Endothelial cell of umbilical vein (primary cell): ENCODE results near the gene VASN. TPM values are rescaled to one million over a fixed set of nuclear protein-coding genes. Genes with fewer than 3 reads are reported as not detected.
A peak's percentile ranks its signal among the peaks of the same experiment; 100 is the strongest.

ENCODE experiments used
- BruUV-seq: library from RNA; stranded (reverse); fragments of 400-500 nt; replicated peaks from 2 replicates; lab custom pipeline; 2021; lab: Mats Ljungman, UMichigan
- CTCF ChIA-PET: fragments of 300-600, 350-600 bp; sonication (Branson Sonifier 250); formaldehyde crosslinking; loops from one replicate; lab custom pipeline; 2021; ENCODE audit warnings: antibody characterized with exemption, inconsistent platforms; lab: Charles Lee
- POLR2A ChIA-PET: fragments of 300-600, 350-600 bp; sonication (Branson Sonifier 250); formaldehyde crosslinking; loops from one replicate; lab custom pipeline; 2021; ENCODE audit warnings: antibody characterized with exemption, inconsistent platforms; lab: Charles Lee
- DNase-seq: peaks from one replicate; pipeline ENCODE4 v3.0.0-alpha.2; 2011; ENCODE audit warnings: low read depth, low spot score
- FAIRE-seq: peaks from 2 replicates; lab custom pipeline; 2011; peaks lifted over from hg19 to GRCh38; lab: Jason Lieb, UNC
- H2AFZ ChIP-seq: 2 replicates; pipeline ENCODE4 v1.6.0; 2012; ENCODE audit warnings: low read depth, low read length, control low read depth, inconsistent platforms
- H3K27ac ChIP-seq: 2 replicates; pipeline ENCODE4 v1.5.1; 2011; ENCODE audit warnings: low read depth, mild to moderate bottlenecking, control low read depth, low read length, moderate library complexity; ENCODE audit not compliant: insufficient read depth
- H3K27me3 ChIP-seq, 2 experiments: 2 replicates each; pipeline versions ENCODE4 v1.6.0 to v1.6.1; 2011; ENCODE audit warnings: low read length in 2 of 2, mixed read lengths in 1 of 2; ENCODE audit not compliant: control insufficient read depth in 2 of 2, insufficient read depth in 2 of 2
- H3K36me3 ChIP-seq, 2 experiments: 2 replicates in 1 of 2; 3 replicates in 1 of 2; pipeline ENCODE4 v1.5.1; 2011; ENCODE audit warnings: low read length in 2 of 2, mild to moderate bottlenecking in 1 of 2, moderate library complexity in 1 of 2; ENCODE audit not compliant: control insufficient read depth in 2 of 2, insufficient read depth in 2 of 2; ENCODE audit errors: extremely low read depth in 1 of 2
- H3K4me1 ChIP-seq: 3 replicates; pipeline ENCODE4 v1.5.1; 2011; ENCODE audit warnings: mild to moderate bottlenecking, low read length; ENCODE audit not compliant: control insufficient read depth, insufficient read depth; ENCODE audit errors: extremely low read depth
- H3K4me2 ChIP-seq: 2 replicates; pipeline ENCODE4 v1.6.1; 2011; ENCODE audit warnings: low read length, control low read depth, mixed read lengths; ENCODE audit not compliant: insufficient read depth
- H3K4me3 ChIP-seq, 3 experiments: fragments of 200-600 bp in 1 of 3; sonication (generic), shearing (Covaris generic) in 1 of 3; replicated peaks in 1 of 3; 2 replicates each; pipeline ENCODE4 v1.5.1; 2011 to 2016; ENCODE audit warnings: control low read depth in 3 of 3, low read length in 3 of 3, mild to moderate bottlenecking in 2 of 3, inconsistent platforms in 1 of 3, low read depth in 1 of 3, moderate library complexity in 1 of 3; ENCODE audit not compliant: insufficient read depth in 1 of 3
- H3K79me2 ChIP-seq: 2 replicates; pipeline ENCODE4 v1.6.0; 2012; ENCODE audit warnings: low read length, inconsistent platforms; ENCODE audit not compliant: control insufficient read depth, insufficient read depth
- H3K9ac ChIP-seq: replicated peaks from 2 replicates; pipeline ENCODE3; 2011; ENCODE audit warnings: low read length, control low read depth; ENCODE audit not compliant: insufficient read depth; ENCODE audit errors: extremely low read depth
- H3K9me1 ChIP-seq: replicated peaks from 3 replicates; pipeline ENCODE4 v1.6.0; 2011; ENCODE audit warnings: mild to moderate bottlenecking, low read length; ENCODE audit not compliant: control insufficient read depth, insufficient read depth; ENCODE audit errors: extremely low read depth
- H3K9me3 ChIP-seq: replicated peaks from 2 replicates; pipeline ENCODE4 v1.5.1; 2012; ENCODE audit warnings: low read length, inconsistent platforms; ENCODE audit not compliant: control insufficient read depth, insufficient read depth
- H4K20me1 ChIP-seq: replicated peaks from 2 replicates; pipeline ENCODE3; 2011; ENCODE audit warnings: mild to moderate bottlenecking, low read length; ENCODE audit not compliant: control insufficient read depth, insufficient read depth; ENCODE audit errors: extremely low read depth
- CTCF ChIP-seq, 2 donors: IDR thresholded peaks; 1 replicate in 1 of 2; 2 replicates in 1 of 2; pipeline ENCODE4 v1.5.1; 2011; ENCODE audit warnings: low read length in 2 of 2, mild to moderate bottlenecking in 2 of 2, moderate library complexity in 2 of 2, control low read depth in 1 of 2, inconsistent platforms in 1 of 2, low read depth in 1 of 2; ENCODE audit not compliant: insufficient read depth in 1 of 2; ENCODE audit errors: extremely low read depth in 1 of 2
- EZH2 ChIP-seq: IDR thresholded peaks from 2 replicates; pipeline ENCODE4 v1.6.1; 2012; ENCODE audit warnings: borderline replicate concordance, low read depth, mild to moderate bottlenecking, moderate library complexity, low read length, inconsistent platforms; ENCODE audit not compliant: severe bottlenecking
- FOS ChIP-seq: IDR thresholded peaks from 2 replicates; pipeline ENCODE4 v1.6.1; 2011; ENCODE audit warnings: mild to moderate bottlenecking, low read length, moderate library complexity, borderline replicate concordance; ENCODE audit not compliant: insufficient read depth
- GATA2 ChIP-seq: IDR thresholded peaks from 2 replicates; pipeline ENCODE4 v1.7.0; 2011; ENCODE audit warnings: low read depth, mild to moderate bottlenecking, moderate library complexity, mixed read lengths, low read length; ENCODE audit not compliant: insufficient read length, insufficient read depth
- JUN ChIP-seq: IDR thresholded peaks from 2 replicates; pipeline ENCODE4 v1.6.1; 2011; ENCODE audit warnings: borderline replicate concordance, low read depth; ENCODE audit not compliant: insufficient read length, insufficient read depth
- MYC ChIP-seq: IDR thresholded peaks from one replicate; pipeline ENCODE4 v1.6.1; 2011; ENCODE audit warnings: mild to moderate bottlenecking, low read depth, low read length
- POLR2A ChIP-seq: IDR thresholded peaks from 2 replicates; pipeline ENCODE4 v1.6.1; 2012; ENCODE audit warnings: low read depth, mild to moderate bottlenecking, control low read depth, low read length
- POLR2AphosphoS5 ChIP-seq: IDR thresholded peaks from 2 replicates; pipeline ENCODE4 v1.6.1; 2012; ENCODE audit warnings: low read depth, mild to moderate bottlenecking, control low read depth, low read length, moderate library complexity; ENCODE audit not compliant: insufficient read depth
- dilution Hi-C: fragments of 300-500 bp; cut with MboI; formaldehyde crosslinking; loops from one replicate; pipeline ENCODE4 v1.15.0; 2019; ENCODE audit warnings: low sequenced_read_pairs; ENCODE audit not compliant: extremely low pct_ligation_motif_present
- intact Hi-C: fragments of 100-400 bp; cut with micrococcal nuclease; formaldehyde crosslinking; loops from one replicate; pipeline ENCODE4 v1.10.0; 2022
- polyA plus RNA-seq, 4 experiments: library from polyadenylated mRNA; depleted of rRNA in 3 of 4; stranded (reverse) in 3 of 4; unstranded in 1 of 4; fragments of >200 nt; gene quantifications; 2 replicates each; pipeline versions ENCODE4 v1.2.1 to v1.2.3, GENCODE V29; 2011 to 2012; ENCODE audit warnings: missing spikeins in 1 of 4
- total RNA-seq: library from RNA; stranded (reverse); gene quantifications from 2 replicates; pipeline ENCODE4 v1.2.3, GENCODE V29; 2021
- TF ChIP-seq, protein P1 (sequence below): IDR thresholded peaks from 2 replicates; pipeline ENCODE4 v1.6.1; 2011; ENCODE audit not compliant: insufficient read depth, insufficient read length

Gene VASN
- total and polyA plus RNA-seq, 2 donors (not counting 3 experiments of a cell fraction or from before 2014, with no cell fraction given), result 0.41 to 0.42 TPM

- Histone ChIP-seq H3K36me3 (peaks cover 0 to 7% of the 10 kb centered on the region in 2 experiments), H3K4me3 (no peak overlapping the region), H3K9ac (no peak overlapping the region), H3K9me1 (no peaks in the 10 kb centered on the region), H3K79me2 (no peaks in the 10 kb centered on the region), H3K4me2 (no peak overlapping the region), H4K20me1 (no peaks in the 10 kb centered on the region), H3K4me1 (peaks cover 6% of the 10 kb centered on the region), H3K9me3 (no peaks in the 10 kb centered on the region), H3K27me3 (no peaks in the 10 kb centered on the region), H3K27ac (no peak overlapping the region), H2AFZ (no peak overlapping the region)
- dilution Hi-C loops, result no loop called here
- TF ChIP-seq POLR2A (no peak), MYC (no peak), GATA2 (no peak), FOS (no peak), JUN (no peak), POLR2AphosphoS5 (no peak), EZH2 (no peak), CTCF (IDR thresholded peaks at IDR 0.05; ENCODE audit: extremely low read depth in 1 of 2, insufficient read depth in 1 of 2, low read depth in 1 of 2, low read length in 2 of 2) (no peak)
- TF ChIP-seq, protein P1, sequence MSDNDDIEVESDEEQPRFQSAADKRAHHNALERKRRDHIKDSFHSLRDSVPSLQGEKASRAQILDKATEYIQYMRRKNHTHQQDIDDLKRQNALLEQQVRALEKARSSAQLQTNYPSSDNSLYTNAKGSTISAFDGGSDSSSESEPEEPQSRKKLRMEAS, result no peak
- FAIRE-seq (peak; percentile 4), DNase-seq (no peak)
- no TSS peak for BruUV-seq
- intact Hi-C loops, result no loop called here
- CTCF ChIA-PET, result interaction anchor here (1.0 to 2.6 kb wide), 7 partner anchors 9 to 386 kb away, joined by 3 to 18 read pairs (median 3); no protein-coding TSS in a partner anchor
- POLR2A ChIA-PET, result interaction anchor here (0.6 kb wide), 1 partner anchor 63 kb away, joined by 4 read pairs; no protein-coding TSS in a partner anchor
Measured at GRCh38 chr16:4369007-4369733, 2.5 kb upstream of the VASN start.
